ENCODE results near the gene ERAL1.
A peak's percentile ranks its signal among the peaks of the same experiment; 100 is the strongest.
"Not testable (repeated sequence)": the region's sequence is repeated elsewhere in the genome, so short reads cannot be mapped to it uniquely, and the experiment has no call there.

Gene ERAL1

DNA sequence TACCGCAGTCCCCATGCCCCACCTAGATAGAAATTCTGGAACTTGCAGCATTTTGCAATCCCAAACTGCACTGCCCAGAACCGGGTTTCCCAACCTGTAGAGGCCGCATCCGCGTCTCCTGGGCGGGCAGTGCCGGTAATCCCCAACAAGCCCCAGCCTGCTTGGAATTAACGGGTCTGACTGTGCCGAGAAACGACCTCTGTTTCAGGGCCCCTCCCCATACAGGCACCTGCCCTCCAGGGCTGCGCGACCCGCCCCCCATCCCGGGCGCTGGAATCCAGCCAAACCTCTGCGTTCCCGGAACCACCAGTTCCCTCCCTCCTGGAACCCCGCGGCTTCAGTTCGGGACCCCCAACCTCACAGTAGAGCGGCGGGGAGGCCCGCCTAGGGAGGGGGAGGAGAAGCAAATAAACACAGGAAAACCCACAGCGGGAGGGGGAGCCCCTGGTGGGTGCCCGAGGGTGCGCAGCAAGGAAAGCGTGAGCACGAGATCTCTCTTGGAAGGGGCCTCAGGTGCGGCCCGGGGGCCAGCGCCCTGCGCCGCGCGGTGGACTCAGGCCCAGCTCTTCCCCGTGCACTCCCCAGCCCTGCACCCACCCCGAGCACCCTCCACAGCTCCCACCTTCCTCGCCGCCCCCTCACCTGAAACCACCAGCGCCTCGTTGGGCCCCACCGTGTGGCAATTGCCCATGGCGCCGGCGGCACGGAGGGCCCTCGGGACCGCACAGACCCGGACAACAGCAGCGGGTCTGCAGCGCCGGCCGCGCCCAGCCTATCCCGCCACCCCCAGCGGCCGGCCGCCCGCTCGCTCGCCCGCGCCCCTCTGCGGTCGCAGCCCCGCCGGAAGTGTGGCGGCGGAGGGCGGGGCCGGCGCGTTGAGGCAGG lies 42.3 kb downstream of the ERAL1 start, which contains the start of gene FLOT2:
TSS of gene FLOT2 (minus strand) at position 850 of the 885 bp plus-strand sequence. CDS start at position 691, 159 bp downstream.
- no peaks in the 10 kb centered on the region for H3K9me3 Mint-ChIP-seq
- H3K36me3 Mint-ChIP-seq: peaks cover 72% of the 10 kb centered on the region
- peak; percentile 46 to 79 for DNase-seq (ENCODE audit: low spot score in 2 of 2)
- peak within 1 kb of the TSS; percentile 97 for H3K27ac Mint-ChIP-seq
- H3K4me3 Mint-ChIP-seq: peak within 1 kb of the TSS; percentile 95
- peaks cover 70% of the 10 kb centered on the region for H3K4me1 Mint-ChIP-seq
- ATAC-seq: peak; percentile 76

DNA sequence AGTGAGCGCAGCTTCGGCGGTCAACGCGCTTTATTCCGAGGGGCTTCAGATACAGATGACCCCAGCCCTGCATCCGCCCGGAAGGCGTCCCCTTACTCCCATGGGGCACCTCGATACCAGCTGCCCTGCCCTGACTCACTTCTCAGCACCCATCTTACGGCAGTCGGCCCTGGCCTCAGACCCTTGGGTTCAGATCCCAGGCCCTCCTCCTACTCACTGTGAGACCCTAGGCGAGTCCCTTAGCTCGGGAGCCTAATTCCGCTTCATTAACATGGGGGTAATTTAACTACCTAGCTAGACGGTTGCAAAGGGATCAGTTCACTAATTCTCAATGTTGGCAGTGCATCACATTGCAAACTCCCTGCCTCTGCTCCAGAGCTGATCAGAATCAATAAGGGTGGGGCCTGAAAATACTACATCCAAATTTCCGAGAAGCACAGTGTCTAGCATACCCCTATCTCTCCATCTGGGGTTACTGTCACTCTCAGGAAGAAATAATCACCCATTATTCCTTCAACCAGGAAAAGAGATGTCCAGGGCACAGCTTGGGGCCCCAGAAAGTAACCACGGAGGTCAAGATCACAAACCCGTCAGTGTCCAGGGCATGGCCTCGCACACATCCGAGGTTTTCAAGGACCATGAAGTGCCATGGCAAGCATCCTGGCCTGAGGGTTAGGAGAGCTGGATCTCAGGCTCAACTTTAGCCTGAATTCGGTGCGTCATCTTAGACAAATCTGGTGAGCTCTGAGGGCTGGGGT lies 43.1 kb downstream of the ERAL1 start:
- peaks cover 65% of the 10 kb centered on the region for H3K36me3 Mint-ChIP-seq
- H3K4me3 Mint-ChIP-seq: peak overlapping the region; percentile 95
- peak overlapping the region; percentile 97 for H3K27ac Mint-ChIP-seq
- peaks cover 68% of the 10 kb centered on the region for H3K4me1 Mint-ChIP-seq
- no peak for ATAC-seq
- no peak for DNase-seq (ENCODE audit: low spot score in 2 of 2)
- no peaks in the 10 kb centered on the region for H3K9me3 Mint-ChIP-seq

DNA sequence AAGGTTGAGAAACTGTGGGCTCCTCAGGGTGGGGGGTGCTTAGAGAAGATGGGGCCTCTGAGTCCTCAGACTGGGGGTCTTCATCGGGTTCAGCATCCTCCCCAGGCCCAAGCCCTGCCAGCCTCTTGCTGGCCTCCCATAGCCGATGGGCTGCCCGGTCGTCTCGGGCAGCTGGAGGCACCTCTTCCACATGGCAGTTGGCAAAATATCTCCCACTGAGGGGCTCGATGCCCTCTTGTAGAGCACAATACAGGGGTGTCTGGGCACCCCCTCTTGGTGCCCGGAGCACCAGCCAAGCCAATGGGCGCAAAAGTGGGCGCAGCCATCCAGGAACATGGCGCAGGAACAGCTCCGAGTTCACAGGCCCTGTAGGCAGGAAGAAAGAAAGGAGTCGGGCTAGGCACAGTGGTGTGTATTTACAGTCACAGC lies 43.7 kb downstream of the ERAL1 start:
- peaks cover 67% of the 10 kb centered on the region for H3K4me1 Mint-ChIP-seq
- H3K9me3 Mint-ChIP-seq: no peaks in the 10 kb centered on the region
- peak overlapping the region; percentile 95 for H3K4me3 Mint-ChIP-seq
- ATAC-seq: no peak
- peaks cover 59% of the 10 kb centered on the region for H3K36me3 Mint-ChIP-seq
- DNase-seq (ENCODE audit: low spot score in 2 of 2): no peak
- H3K27ac Mint-ChIP-seq: peak overlapping the region; percentile 97

DNA sequence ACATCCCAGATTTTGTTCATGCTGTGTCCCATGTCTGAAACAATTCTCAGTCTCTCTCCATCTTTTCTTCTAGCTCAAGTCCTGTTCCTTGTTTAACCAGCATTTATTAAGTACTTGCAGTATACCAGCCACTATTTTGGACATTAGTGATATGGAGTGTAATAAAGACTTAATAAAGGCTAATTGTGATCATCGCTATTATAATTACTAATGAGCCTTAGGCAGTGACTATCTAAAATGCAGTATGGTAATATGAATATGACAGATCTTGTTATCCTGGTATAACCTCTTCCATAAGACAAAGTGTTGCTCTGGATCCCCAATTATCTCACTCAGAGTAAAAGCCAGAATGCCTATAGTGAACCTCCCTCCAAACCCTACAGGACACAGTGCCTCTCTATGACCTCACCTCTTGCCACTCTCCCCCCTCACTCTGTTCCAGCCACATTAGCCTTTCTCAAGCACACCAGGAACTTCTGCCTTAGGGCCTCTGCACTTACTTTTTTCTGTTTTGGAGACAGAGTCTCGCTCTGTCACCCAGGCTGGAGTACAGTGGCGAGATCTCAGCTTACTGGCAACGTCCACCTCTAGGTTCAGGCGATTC lies 44.5 kb downstream of the ERAL1 start:
- Mint-ChIP-seq H3K36me3 (peaks cover 55% of the 10 kb centered on the region), H3K27ac (peak overlapping the region; percentile 97), H3K4me3 (no peak overlapping the region), H3K9me3 (no peaks in the 10 kb centered on the region), H3K4me1 (peaks cover 67% of the 10 kb centered on the region)
- DNase-seq (ENCODE audit: low spot score in 2 of 2) (no peak), ATAC-seq (no peak)

DNA sequence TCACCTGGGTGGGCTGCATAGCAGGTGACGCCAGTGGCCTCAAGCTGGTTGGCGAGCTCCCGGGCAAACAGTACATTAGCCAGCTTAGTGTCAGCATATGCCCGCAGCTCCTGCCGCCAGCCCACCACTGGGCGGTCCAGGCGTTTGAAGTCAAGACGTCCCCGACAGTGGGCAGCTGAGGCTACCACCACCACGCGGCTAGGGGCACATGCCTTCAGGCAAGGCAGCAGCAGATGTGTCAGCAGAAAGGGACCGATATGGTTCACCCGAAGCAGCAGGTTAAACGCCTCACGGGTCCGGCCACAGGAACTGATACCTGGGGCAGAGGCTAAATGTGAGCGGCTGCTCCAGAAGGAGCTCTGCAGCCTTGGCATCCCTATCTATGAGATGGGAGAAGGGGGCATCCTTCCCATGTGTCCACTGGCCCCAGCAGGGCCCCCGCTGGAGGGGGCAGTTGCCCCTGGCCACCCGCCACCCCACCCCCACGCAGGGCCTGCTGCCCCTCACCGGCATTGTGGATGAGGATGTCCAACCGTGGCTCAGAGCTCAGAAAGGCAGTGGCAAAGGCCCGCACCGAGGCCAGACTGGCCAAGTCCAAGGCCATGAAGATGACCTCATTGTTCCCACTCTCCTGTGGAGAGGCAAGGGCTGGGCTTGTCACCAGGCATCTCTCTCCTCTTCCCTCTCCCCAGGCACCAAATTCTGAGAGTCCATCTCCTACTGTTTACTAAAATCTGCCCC lies 46.3 kb downstream of the ERAL1 start:
- peaks cover 68% of the 10 kb centered on the region for H3K36me3 Mint-ChIP-seq
- peaks cover 59% of the 10 kb centered on the region for H3K4me1 Mint-ChIP-seq
- DNase-seq (ENCODE audit: low spot score in 2 of 2) (no peak), ATAC-seq (no peak)
- peak overlapping the region; percentile 85 for H3K27ac Mint-ChIP-seq
- no peaks in the 10 kb centered on the region for H3K9me3 Mint-ChIP-seq
- peak overlapping the region; percentile 82 for H3K4me3 Mint-ChIP-seq

DNA sequence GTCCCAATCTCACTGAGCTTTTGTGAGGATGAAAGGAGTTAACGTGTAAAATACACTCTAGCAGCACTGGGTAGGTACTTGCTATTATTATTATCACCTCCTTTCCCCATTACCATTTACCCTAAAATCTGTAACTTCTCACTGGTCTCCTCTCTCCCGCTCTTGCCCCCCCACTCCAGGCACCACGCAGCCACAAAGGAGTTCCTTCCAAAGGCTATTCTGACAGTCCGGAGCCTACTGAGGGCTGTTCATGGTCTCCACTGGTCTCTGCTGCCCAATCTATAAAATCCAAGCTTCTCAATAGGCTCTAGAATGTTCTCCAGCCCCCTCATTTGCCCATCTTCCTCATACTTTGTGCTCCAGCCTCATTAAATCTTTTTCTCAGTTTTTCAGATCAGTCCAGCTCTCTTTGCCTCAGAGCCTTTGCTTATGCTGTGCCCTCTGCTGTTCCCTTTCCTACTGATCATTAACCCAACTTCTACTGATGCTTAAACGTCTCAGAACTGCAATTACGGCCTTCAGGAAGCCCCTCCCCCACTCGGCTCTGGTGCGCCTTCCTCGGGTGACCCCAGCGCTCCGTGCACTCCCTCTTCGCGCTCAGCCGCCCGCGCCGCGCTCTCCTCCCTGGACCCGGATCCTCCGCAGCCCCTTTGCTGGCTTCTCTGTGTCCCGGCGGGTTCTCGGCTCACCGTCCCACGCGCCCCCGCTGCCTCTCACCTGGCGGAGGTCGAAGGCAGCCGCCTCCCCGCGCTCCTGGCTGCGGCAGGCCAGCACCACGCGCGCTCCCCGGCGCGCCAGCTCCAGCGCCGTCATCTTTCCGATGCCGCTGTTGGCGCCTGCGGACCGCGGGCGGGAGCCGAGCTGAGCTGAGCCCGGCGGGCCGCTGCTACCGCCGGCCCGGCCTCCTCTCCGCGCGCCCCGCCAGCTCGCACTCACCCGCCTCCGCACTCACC lies 47.3 kb downstream of the ERAL1 start:
- peak; percentile 42 to 80 for DNase-seq (ENCODE audit: low spot score in 2 of 2)
- H3K27ac Mint-ChIP-seq: peak overlapping the region; percentile 85

DNA sequence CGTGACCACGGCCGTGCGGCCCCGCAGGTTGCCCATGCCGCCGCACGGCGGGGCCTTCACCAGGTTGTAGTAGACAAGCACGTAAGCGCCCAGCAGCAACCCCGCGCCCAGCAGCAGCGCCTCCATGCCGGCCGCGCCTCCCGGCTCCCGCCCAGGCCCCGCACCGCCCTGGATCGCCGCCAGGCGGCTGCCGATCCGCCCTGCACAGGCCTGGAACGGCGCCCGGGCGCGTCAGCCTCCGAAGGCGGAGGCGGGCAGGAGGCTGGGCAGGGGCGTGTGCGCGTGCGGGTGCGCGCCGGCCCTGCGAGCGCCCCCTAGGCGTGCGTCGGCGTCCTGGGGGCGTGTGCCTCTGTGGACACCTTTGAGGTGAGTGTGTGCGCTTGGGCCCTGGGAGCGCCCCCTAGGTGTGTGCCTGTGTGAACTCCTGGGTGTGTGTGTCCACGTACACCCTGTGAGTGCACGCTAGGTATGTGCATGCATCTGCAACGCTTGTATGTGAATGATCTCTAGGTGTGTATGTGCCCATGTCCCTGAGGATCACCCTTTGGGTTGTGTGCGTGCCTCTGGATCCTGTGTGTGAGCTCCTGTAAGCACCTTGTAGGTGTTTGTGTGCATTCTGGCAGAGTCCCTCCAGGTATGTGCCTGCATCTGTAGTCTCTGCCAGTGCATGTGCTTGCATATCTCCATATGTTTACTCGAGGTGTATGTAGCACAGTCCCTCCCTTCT lies 48.2 kb downstream of the ERAL1 start, which contains the start of gene DHRS13:
TSS of gene DHRS13 (minus strand) at position 261 of the 727 bp plus-strand sequence. CDS start at position 126, 135 bp downstream.
- ATAC-seq: peak; percentile 94
- peaks cover 45% of the 10 kb centered on the region for H3K4me1 Mint-ChIP-seq
- H3K27ac Mint-ChIP-seq: peak within 1 kb of the TSS; percentile 85
- H3K4me3 Mint-ChIP-seq: peak within 1 kb of the TSS; percentile 82
- peaks cover 70% of the 10 kb centered on the region for H3K36me3 Mint-ChIP-seq
- DNase-seq (ENCODE audit: low spot score in 2 of 2): peak; percentile 94 to 96
- no peaks in the 10 kb centered on the region for H3K9me3 Mint-ChIP-seq

More for the DNA sequence above, 47.3 kb downstream of the ERAL1 start:
- Mint-ChIP-seq H3K9me3 (no peaks in the 10 kb centered on the region), H3K4me3 (peak overlapping the region; percentile 82), H3K4me1 (peaks cover 50% of the 10 kb centered on the region), H3K36me3 (peaks cover 73% of the 10 kb centered on the region)
- ATAC-seq: peak; percentile 53

DNA sequence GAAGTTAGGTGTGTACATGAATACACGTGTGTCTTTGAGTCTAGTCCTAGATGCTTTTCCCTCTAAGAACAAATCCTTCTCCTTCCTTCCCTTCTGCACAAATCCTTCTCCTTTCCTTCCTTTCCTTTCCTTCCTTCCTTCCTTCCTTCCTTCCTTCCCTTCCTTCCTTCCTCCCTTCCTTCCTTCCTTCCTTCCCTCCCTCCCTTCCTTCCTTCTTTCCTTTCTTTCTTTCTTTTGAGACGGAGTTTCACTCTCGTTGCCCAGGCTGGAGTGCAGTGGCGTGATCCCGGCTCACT lies 48.7 kb downstream of the ERAL1 start:
- not testable (repeated sequence) for H3K9me3 Mint-ChIP-seq; ATAC-seq; DNase-seq (ENCODE audit: low spot score in 2 of 2)
- Mint-ChIP-seq H3K4me1 (peaks cover 43% of the 10 kb centered on the region), H3K36me3 (peaks cover 70% of the 10 kb centered on the region), H3K4me3 (peak overlapping the region; percentile 82), H3K27ac (peak overlapping the region; percentile 85)

DNA sequence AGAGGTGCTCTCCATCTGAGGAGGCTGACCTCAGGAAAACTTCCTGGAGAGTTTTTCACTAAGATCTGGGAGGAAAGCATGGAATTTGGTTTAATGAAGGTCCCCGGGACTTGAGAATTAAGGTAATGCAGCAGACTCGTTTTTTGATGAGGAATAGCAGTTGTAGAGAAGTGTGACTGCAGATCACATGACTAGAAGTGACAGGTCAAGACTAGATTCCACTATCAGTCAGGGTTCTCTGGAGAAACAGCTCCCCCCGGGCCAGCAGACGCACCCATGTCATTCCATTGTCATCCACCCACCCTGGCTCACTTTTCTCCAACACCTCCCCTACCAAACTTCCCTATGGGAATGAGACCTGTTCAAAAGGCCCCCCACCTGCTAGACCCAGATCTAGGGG lies 50.0 kb downstream of the ERAL1 start:
- Mint-ChIP-seq H3K4me1 (peaks cover 31% of the 10 kb centered on the region), H3K4me3 (no peak overlapping the region), H3K36me3 (peaks cover 70% of the 10 kb centered on the region), H3K27ac (peak overlapping the region; percentile 85), H3K9me3 (no peaks in the 10 kb centered on the region)
- DNase-seq (ENCODE audit: low spot score in 2 of 2): no peak
- ATAC-seq: no peak

DNA sequence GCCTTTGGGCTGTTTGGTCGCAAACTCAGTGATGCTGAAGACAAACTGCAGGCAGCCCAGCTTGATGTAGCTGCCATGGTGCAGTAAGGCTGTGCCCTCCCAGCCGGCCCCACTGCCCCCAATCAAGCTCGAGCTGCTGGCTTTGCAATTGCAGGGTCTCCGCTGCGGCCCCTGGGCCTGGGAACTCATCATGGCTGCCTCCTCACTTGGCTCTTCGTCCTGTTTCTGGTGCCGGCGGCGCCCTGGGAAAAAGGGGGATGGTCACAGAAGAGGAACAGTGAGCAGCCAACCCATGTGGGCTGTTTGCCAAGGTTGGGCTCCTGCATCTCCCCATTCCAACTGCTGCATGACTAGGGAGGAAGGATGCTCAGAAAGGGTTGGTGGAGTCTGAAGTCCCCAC lies 51.5 kb downstream of the ERAL1 start:
- no peak overlapping the region for H3K4me3 Mint-ChIP-seq
- no peak for DNase-seq (ENCODE audit: low spot score in 2 of 2)
- no peak for ATAC-seq
- peaks cover 74% of the 10 kb centered on the region for H3K36me3 Mint-ChIP-seq
- H3K27ac Mint-ChIP-seq: peak overlapping the region; percentile 51
- H3K4me1 Mint-ChIP-seq: peaks cover 23% of the 10 kb centered on the region
- H3K9me3 Mint-ChIP-seq: no peaks in the 10 kb centered on the region

DNA sequence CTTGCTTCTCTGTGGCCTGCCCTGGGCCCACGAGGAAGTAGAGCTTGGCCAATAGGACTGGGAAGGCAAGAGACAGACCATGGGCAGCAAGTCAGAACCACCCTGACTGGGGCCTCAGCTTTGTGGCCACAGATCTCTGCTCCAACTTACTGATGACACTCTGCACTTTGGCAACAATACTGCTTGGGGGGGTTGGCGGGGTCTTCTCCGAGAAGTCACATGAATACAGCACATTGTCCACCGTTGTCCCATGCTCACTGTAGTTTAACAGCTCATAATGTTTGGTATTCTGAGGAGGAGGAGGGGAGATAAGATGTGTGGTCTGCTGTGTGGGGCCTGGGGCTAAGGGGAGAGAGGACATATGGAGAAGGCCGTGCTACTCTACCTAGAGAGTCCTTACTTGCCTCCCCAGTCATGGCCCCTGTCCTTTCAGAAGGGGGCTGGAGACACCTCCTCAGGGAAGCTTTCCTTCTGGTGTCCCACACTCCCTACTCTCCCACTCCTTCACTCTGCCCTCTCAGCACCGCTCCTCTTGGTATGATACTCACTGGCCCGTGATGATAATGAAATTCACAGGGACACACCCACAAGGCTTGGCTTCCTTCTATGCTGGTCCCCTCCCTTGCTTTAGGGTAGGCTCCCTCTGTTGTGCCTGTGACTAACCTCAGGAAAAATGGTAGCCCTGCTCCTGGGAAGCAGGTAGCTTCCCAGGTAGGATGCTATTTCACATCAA lies 52.1 kb downstream of the ERAL1 start:
- no peak overlapping the region for H3K4me3 Mint-ChIP-seq
- peaks cover 78% of the 10 kb centered on the region for H3K36me3 Mint-ChIP-seq
- H3K27ac Mint-ChIP-seq: peak overlapping the region; percentile 51
- DNase-seq (ENCODE audit: low spot score in 2 of 2): no peak
- peaks cover 18% of the 10 kb centered on the region for H3K4me1 Mint-ChIP-seq
- H3K9me3 Mint-ChIP-seq: no peaks in the 10 kb centered on the region
- no peak for ATAC-seq

DNA sequence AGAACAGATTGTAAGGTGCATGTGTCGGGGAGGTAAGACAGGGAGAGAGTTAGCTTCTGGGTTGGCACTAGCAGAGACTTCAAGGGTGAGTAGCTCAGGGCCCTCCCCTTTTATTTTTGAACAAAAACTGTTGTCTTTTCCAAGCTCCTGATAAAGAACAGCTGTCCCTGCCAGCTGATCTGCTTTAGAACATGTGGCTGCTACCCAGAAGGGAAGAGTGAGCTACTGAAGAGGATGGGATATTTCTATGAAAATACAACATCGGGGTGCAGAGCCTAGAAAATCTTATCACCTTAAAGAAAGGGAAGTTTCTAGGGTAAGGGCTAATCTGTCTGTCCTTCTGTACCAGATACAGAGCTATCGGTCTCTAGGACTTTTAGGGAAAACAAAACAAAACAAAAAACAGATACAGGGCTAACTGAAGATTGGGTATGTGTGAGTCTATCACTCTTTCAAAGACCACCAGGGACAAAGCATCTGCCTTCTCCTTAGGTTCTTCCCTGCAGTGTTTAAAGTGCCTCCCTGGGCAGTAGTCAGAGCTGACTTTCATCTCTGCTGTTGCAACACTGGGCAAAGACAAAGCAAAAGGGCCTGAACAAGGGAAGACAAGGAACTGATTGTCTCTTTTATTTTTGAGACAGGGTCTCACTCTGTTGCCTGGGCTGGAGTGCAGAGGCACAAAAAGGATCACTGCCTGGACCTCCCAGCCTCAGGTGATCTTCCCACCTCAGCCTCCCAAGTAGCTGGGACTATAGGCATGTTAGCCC lies 53.1 kb downstream of the ERAL1 start:
- Mint-ChIP-seq H3K4me1 (peaks cover 13% of the 10 kb centered on the region), H3K36me3 (peaks cover 85% of the 10 kb centered on the region), H3K27ac (peak overlapping the region; percentile 51), H3K9me3 (no peaks in the 10 kb centered on the region), H3K4me3 (no peak overlapping the region)
- ATAC-seq: no peak
- no peak for DNase-seq (ENCODE audit: low spot score in 2 of 2)

Measured in stimulated activated effector memory CD8-positive, alpha-beta T cell treated with anti-CD3 and anti-CD28 coated beads, Interleukin-12 subunit alpha, Interleukin-12 subunit beta, amount 100 ng/mL, for 72 hours (primary cell).